HepG2 (cell line): ENCODE measurements around the gene SLC22A7. TPM values are rescaled to one million over a fixed set of nuclear protein-coding genes. Genes with fewer than 3 reads are reported as not detected.
A peak's percentile ranks its signal among the peaks of the same experiment; 100 is the strongest.

Experiments
- AGO1 ChIP-seq: fragments of 200-400 bp; formaldehyde crosslinking; IDR thresholded peaks from 2 replicates; pipeline ENCODE4 v1.6.1; 2017; ENCODE audit warnings: mild to moderate bottlenecking, low read depth, low read length, moderate library complexity; ENCODE audit not compliant: poor library complexity, severe bottlenecking
- ATRX ChIP-seq: sonication (generic); formaldehyde crosslinking; IDR thresholded peaks from 2 replicates; pipeline ENCODE4 v1.4.0; 2020; ENCODE audit warnings: missing genetic modification reagents, borderline replicate concordance
- BCL6 ChIP-seq: IDR thresholded peaks from 2 replicates; pipeline ENCODE4 v1.6.1; 2016; ENCODE audit warnings: missing genetic modification reagents, missing compliant biosample characterization
- FOXJ3 ChIP-seq: sonication (generic); formaldehyde crosslinking; IDR thresholded peaks from 2 replicates; pipeline ENCODE4 v1.4.0; 2020; ENCODE audit warnings: missing genetic modification reagents, mild to moderate bottlenecking, borderline replicate concordance
- GATA4 ChIP-seq: sonication (generic); IDR thresholded peaks from 2 replicates; pipeline ENCODE4 v1.6.1; 2016; ENCODE audit warnings: antibody characterized with exemption, low read depth, borderline replicate concordance
- KDM5B ChIP-seq: sonication (generic); formaldehyde crosslinking; IDR thresholded peaks from 2 replicates; pipeline ENCODE4 v1.4.0; 2020; ENCODE audit warnings: missing genetic modification reagents, mild to moderate bottlenecking, borderline replicate concordance
- KLF6 ChIP-seq: IDR thresholded peaks from 2 replicates; pipeline ENCODE4 v1.8.0; 2016; ENCODE audit warnings: missing biosample characterization, missing genetic modification reagents
- MIER2 ChIP-seq: IDR thresholded peaks from 2 replicates; pipeline ENCODE4 v1.6.1; 2016; ENCODE audit warnings: missing biosample characterization, missing genetic modification reagents
- MXD4 ChIP-seq: IDR thresholded peaks from 2 replicates; pipeline ENCODE4 v1.6.1; 2016; ENCODE audit warnings: mild to moderate bottlenecking, missing biosample characterization, missing genetic modification reagents
- SIX4 ChIP-seq: sonication (generic); formaldehyde crosslinking; IDR thresholded peaks from 2 replicates; pipeline ENCODE4 v1.4.0; 2020; ENCODE audit warnings: missing genetic modification reagents
- ZBTB39 ChIP-seq: sonication (generic); formaldehyde crosslinking; IDR thresholded peaks from 2 replicates; pipeline ENCODE4 v1.5.0; 2020; ENCODE audit warnings: missing genetic modification reagents
- ZNF263 ChIP-seq: sonication (generic); formaldehyde crosslinking; IDR thresholded peaks from 2 replicates; pipeline ENCODE4 v1.4.0; 2020; ENCODE audit warnings: missing genetic modification reagents
- ZNF549 ChIP-seq: sonication (generic); formaldehyde crosslinking; IDR thresholded peaks from 2 replicates; pipeline ENCODE4 v1.5.0; 2020; ENCODE audit warnings: missing genetic modification reagents
- ZNF609 ChIP-seq: sonication (generic); formaldehyde crosslinking; IDR thresholded peaks from 2 replicates; pipeline ENCODE4 v1.4.0; 2020; ENCODE audit warnings: mild to moderate bottlenecking, missing genetic modification reagents, borderline replicate concordance
- ZNF766 ChIP-seq: sonication (generic); formaldehyde crosslinking; IDR thresholded peaks from 2 replicates; pipeline ENCODE4 v1.5.0; 2020; ENCODE audit warnings: missing genetic modification reagents, borderline replicate concordance
- ZSCAN30 ChIP-seq: sonication (generic); formaldehyde crosslinking; IDR thresholded peaks from 2 replicates; pipeline ENCODE4 v1.5.0; 2020; ENCODE audit warnings: mild to moderate bottlenecking, missing genetic modification reagents
- polyA plus RNA-seq, 8 experiments: library from polyadenylated mRNA; depleted of rRNA in 3 of 8; stranded (reverse) in 7 of 8; unstranded in 1 of 8; fragments of >200 nt; fragmentation: Illumina TruSeq in 4 of 8; extraction: Trizol in 4 of 8; gene quantifications; 2 replicates each; pipeline versions ENCODE4 v1.2.1 to v1.2.3, GENCODE V29; 2011 to 2016; ENCODE audit warnings: low read depth in 4 of 8, missing spikeins in 1 of 8, mixed read lengths in 1 of 8; ENCODE audit not compliant: insufficient read depth in 1 of 8
- total RNA-seq, 5 experiments: library from RNA; depleted of rRNA; stranded (reverse); fragments of >200 nt; fragmentation: Illumina TruSeq; extraction: Trizol; gene quantifications; 2 replicates each; pipeline ENCODE4 v1.2.3, GENCODE V29; 2016; ENCODE audit warnings: low read depth in 1 of 5
- TF ChIP-seq, protein P1 (sequence below): sonication (generic); formaldehyde crosslinking; IDR thresholded peaks from 2 replicates; pipeline ENCODE4 v1.9.0; 2021; ENCODE audit warnings: missing genetic modification reagents, borderline replicate concordance
- TF ChIP-seq, protein P2 (sequence below), 2 experiments: sonication (generic) in 1 of 2; formaldehyde crosslinking in 1 of 2; IDR thresholded peaks; 2 replicates each; pipeline versions ENCODE4 v1.5.1 to v1.6.1; 2011 to 2020; ENCODE audit warnings: borderline replicate concordance in 1 of 2, low read depth in 1 of 2, low read length in 1 of 2, mild to moderate bottlenecking in 1 of 2, missing genetic modification reagents in 1 of 2, moderate library complexity in 1 of 2

Gene SLC22A7
- total and polyA plus RNA-seq, 2 of the 13 experiments (the other 11 are each of a cell fraction or from before 2014, with no cell fraction given), result 5.3 to 22.6 TPM

DNA sequence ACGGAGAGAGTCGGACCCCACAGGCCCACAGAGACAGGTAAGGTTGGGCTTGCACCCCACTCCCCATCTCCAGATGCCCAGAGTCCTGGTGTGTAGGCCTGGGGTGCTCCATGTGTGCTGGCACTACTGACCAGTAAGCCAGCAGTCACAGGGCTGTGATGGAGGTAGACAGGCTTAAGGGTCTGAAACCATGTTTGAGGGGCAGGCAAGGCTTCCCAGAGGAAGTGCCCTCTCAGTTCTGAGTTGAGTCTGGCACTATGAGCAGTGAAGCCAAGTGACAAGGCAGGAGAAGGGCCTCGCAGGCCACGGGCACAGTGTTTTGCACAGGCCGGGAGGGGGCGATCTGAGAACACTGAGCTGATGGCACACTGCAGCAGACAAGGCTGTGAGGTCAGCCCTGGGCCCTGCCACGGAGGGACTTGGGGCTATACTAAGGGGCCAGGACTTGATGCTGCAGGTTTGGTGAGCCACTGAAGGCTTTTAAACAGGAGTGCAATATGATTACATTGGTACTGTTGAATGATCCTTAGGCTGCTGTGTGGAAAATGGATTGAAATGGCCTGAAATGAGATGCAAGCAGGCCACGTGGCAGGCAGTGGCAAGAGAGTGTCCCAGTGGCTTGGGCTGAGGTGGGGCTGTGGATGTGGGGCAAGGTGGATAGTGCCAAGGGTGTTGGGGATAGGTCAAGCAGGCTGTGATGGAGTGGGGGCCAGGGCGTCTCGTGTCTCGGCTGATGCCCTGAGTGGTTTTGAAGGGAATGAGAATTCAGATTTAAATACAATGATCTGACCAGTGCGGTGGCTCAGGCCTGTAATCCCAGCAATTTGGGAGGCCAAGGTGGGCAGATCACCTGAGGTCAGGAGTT is 34.5 kb upstream of the SLC22A7 start (continued):
- TF ChIP-seq ZNF609 (CRISPR knock-in tag) (peak; percentile 67; the same call in 1 of the 2 replicates), ATRX (no peak), ZBTB39 (CRISPR knock-in tag) (no peak), ZNF263 (CRISPR knock-in tag) (0 out of 2 replicates have a peak, but pooled peaks have one; percentile 13), ZNF549 (CRISPR knock-in tag) (no peak), MIER2 (CRISPR knock-in tag) (peak; percentile 60; the same call in 1 of the 2 replicates), AGO1 (no peak), FOXJ3 (CRISPR knock-in tag) (no peak), KLF6 (CRISPR knock-in tag) (peak; percentile 87), KDM5B (CRISPR knock-in tag) (0 out of 2 replicates have a peak, but pooled peaks have one; percentile 16), BCL6 (CRISPR knock-in tag) (no peak), ZSCAN30 (CRISPR knock-in tag) (no peak), GATA4 (no peak), MXD4 (CRISPR knock-in tag) (peak; percentile 53; the same call in 1 of the 2 replicates), SIX4 (CRISPR knock-in tag) (no peak), ZNF766 (no peak)
- TF ChIP-seq, protein P1, sequence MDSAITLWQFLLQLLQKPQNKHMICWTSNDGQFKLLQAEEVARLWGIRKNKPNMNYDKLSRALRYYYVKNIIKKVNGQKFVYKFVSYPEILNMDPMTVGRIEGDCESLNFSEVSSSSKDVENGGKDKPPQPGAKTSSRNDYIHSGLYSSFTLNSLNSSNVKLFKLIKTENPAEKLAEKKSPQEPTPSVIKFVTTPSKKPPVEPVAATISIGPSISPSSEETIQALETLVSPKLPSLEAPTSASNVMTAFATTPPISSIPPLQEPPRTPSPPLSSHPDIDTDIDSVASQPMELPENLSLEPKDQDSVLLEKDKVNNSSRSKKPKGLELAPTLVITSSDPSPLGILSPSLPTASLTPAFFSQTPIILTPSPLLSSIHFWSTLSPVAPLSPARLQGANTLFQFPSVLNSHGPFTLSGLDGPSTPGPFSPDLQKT, result no peak
- TF ChIP-seq, protein P2, sequence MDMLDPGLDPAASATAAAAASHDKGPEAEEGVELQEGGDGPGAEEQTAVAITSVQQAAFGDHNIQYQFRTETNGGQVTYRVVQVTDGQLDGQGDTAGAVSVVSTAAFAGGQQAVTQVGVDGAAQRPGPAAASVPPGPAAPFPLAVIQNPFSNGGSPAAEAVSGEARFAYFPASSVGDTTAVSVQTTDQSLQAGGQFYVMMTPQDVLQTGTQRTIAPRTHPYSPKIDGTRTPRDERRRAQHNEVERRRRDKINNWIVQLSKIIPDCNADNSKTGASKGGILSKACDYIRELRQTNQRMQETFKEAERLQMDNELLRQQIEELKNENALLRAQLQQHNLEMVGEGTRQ (IDR thresholded peaks at IDR 0.05; ENCODE audit: low read depth, low read length), result no peak
- TF ChIP-seq, protein P2 (CRISPR knock-in tag; IDR thresholded peaks at IDR 0.05; ENCODE audit: borderline replicate concordance), result no peak
